NCI-H1436 (cell line): Measurements from ENCODE around the gene THADA.
"Not testable (repeated sequence)": the region's sequence is repeated elsewhere in the genome, so short reads cannot be mapped to it uniquely, and the experiment has no call there.

Experiments
- DNase-seq: peaks from one replicate; lab custom pipeline; 2025; lab: John Stamatoyannopoulos, UW

Gene THADA

GRCh38 chr2:43388371-43388770, 207.5 kb downstream of the THADA start:
- DNase-seq = no peak

- no peak for DNase-seq
Observed at GRCh38 chr2:43387092-43388062, 208.5 kb downstream of the THADA start.

- DNase-seq = not testable (repeated sequence)
Observed at GRCh38 chr2:43386679-43387078, 209.2 kb downstream of the THADA start.

GRCh38 chr2:43384143-43384542, 211.7 kb downstream of the THADA start:
- no peak for DNase-seq

- no peak for DNase-seq
Observed at GRCh38 chr2:43383533-43383932, 212.3 kb downstream of the THADA start.

GRCh38 chr2:43379494-43379893, 216.3 kb downstream of the THADA start:
- DNase-seq = no peak

GRCh38 chr2:43377327-43377726, 218.5 kb downstream of the THADA start:
- DNase-seq = no peak

- DNase-seq = no peak
Observed at GRCh38 chr2:43376523-43377198, 219.2 kb downstream of the THADA start.

GRCh38 chr2:43375746-43376522, 219.9 kb downstream of the THADA start:
- no peak for DNase-seq

- no peak for DNase-seq
Observed at GRCh38 chr2:43372416-43373081, 223.3 kb downstream of the THADA start.

GRCh38 chr2:43370705-43371104, 225.1 kb downstream of the THADA start:
- DNase-seq = peak; percentile 37

- DNase-seq = no peak
Observed at GRCh38 chr2:43370146-43370545, 225.7 kb downstream of the THADA start.

GRCh38 chr2:43368483-43369385, 227.1 kb downstream of the THADA start:
- DNase-seq = no peak

GRCh38 chr2:43367012-43367782, 228.6 kb downstream of the THADA start:
- DNase-seq = no peak

GRCh38 chr2:43363120-43363519, 232.7 kb downstream of the THADA start:
- DNase-seq = peak; percentile 8

- DNase-seq = no peak
Observed at GRCh38 chr2:43361286-43361685, 234.6 kb downstream of the THADA start.

- no peak for DNase-seq
Observed at GRCh38 chr2:43360137-43360536, 235.7 kb downstream of the THADA start.

GRCh38 chr2:43358410-43359201, 237.2 kb downstream of the THADA start:
- no peak for DNase-seq

- DNase-seq = no peak
Observed at GRCh38 chr2:43356774-43357173, 239.1 kb downstream of the THADA start.
